Measurements from ENCODE around the gene MYO1G. TPM values are rescaled to one million over a fixed set of nuclear protein-coding genes. Genes with fewer than 3 reads are reported as not detected.

The MYO1G gene
- total and polyA plus RNA-seq, 2 donors, result 47.0 to 56.2 TPM

DNA sequence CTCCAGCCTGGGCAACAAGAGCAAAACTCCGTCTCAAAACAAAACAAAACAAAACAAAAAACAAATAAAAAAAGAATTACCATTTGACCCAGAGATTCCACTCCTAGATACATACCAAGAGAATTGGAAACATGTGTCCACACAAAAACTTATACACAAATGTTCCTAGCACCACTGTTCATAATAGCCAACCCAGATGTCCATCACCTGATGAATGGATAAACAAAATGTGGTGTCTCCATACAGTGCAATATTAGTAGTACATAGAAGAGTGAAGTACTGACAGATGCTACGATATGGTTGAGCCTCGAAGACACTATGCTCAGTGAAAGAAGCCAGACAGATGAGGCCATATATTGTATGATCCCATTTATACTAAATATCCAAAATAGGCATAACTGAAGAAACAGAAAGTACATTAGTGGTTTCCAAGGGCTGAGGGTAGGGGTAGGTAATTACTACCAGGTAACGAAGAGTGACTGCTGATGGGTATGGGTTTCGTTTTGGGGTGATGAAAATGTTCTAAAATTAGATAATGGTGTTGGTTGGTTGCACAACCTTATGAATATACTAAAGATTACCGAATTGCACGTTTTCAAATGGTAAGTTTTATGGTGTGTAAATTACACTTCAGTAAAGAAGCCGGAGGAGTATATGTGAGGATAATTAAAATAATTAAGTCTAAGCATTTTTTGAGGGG lies 20.0 kb downstream of the MYO1G start:
- Histone ChIP-seq H3K27me3 (ENCODE audit: control insufficient read depth in 2 of 2, insufficient read depth in 1 of 2, low read length in 1 of 2) (peaks cover 0 to 3% of the 10 kb centered on the region in 2 donors), H3K27ac (ENCODE audit: low read depth in 1 of 2, low read length in 1 of 2) (no peak overlapping the region), H3K36me3 (ENCODE audit: control insufficient read depth in 2 of 2, insufficient read depth in 2 of 2, low read length in 1 of 2) (peaks cover 10 to 20% of the 10 kb centered on the region in 2 donors), H3K4me1 (ENCODE audit: control insufficient read depth in 2 of 2, insufficient read depth in 2 of 2, low read length in 2 of 2) (peaks cover 0 to 4% of the 10 kb centered on the region in 2 donors), H3K9me3 (ENCODE audit: control insufficient read depth in 2 of 2, insufficient read depth in 1 of 2, low read length in 1 of 2) (no peaks in the 10 kb centered on the region), H3K4me3 (ENCODE audit: low read length in 2 of 2) (no peak overlapping the region)
- no peak for DNase-seq (ENCODE audit: low read depth in 6 of 9, low spot score in 9 of 9)
- 73% methylated on average over 8 of the region's 8 CpGs for WGBS

GRCh38 chr7:44956157-44956766 lies 22.6 kb downstream of the MYO1G start:
- Histone ChIP-seq H3K36me3 (ENCODE audit: control insufficient read depth in 2 of 2, insufficient read depth in 2 of 2, low read length in 1 of 2) (no peaks in the 10 kb centered on the region), H3K4me3 (ENCODE audit: low read length in 2 of 2) (no peak overlapping the region), H3K9me3 (ENCODE audit: control insufficient read depth in 2 of 2, insufficient read depth in 1 of 2, low read length in 1 of 2) (no peaks in the 10 kb centered on the region), H3K27ac (ENCODE audit: low read depth in 1 of 2, low read length in 1 of 2) (no peak overlapping the region), H3K27me3 (ENCODE audit: control insufficient read depth in 2 of 2, insufficient read depth in 1 of 2, low read length in 1 of 2) (no peaks in the 10 kb centered on the region), H3K4me1 (ENCODE audit: control insufficient read depth in 2 of 2, insufficient read depth in 2 of 2, low read length in 2 of 2) (peaks cover 0 to 4% of the 10 kb centered on the region in 2 donors)
- 96% methylated on average over 10 of the region's 10 CpGs for WGBS
- no peak for DNase-seq (ENCODE audit: low read depth in 6 of 9, low spot score in 9 of 9)

DNA sequence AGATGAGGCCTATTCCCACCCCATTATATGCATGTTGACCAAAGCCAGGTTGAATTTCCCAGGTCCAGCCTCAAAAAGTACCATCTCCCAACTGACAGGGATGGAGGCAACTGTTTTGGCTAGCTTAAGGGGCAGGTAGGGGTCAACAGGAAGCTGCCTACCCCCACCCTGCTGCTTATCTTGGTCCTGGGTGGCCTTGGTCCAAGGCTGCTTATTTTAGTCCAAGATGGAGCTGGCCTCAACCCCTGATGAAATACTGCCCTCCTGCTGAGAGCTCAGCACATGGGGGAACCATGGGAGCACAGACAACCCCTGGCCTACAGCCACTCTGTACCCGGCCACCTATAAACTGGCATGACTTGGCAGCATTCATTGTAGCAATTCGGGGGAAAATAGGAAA lies 23.1 kb downstream of the MYO1G start:
- no peaks in the 10 kb centered on the region for H3K27me3 ChIP-seq (ENCODE audit: control insufficient read depth in 2 of 2, insufficient read depth in 1 of 2, low read length in 1 of 2)
- no peaks in the 10 kb centered on the region for H3K9me3 ChIP-seq (ENCODE audit: control insufficient read depth in 2 of 2, insufficient read depth in 1 of 2, low read length in 1 of 2)
- no peak for DNase-seq (ENCODE audit: low read depth in 6 of 9, low spot score in 9 of 9)
- peaks cover 0 to 4% of the 10 kb centered on the region in 2 donors for H3K4me1 ChIP-seq (ENCODE audit: control insufficient read depth in 2 of 2, insufficient read depth in 2 of 2, low read length in 2 of 2)
- H3K4me3 ChIP-seq (ENCODE audit: low read length in 2 of 2), result no peak overlapping the region
- H3K36me3 ChIP-seq (ENCODE audit: control insufficient read depth in 2 of 2, insufficient read depth in 2 of 2, low read length in 1 of 2), result no peaks in the 10 kb centered on the region
- H3K27ac ChIP-seq (ENCODE audit: low read depth in 1 of 2, low read length in 1 of 2), result no peak overlapping the region
- 88% methylated on average over 2 of the region's 2 CpGs for WGBS

GRCh38 chr7:44953156-44953555 lies 25.7 kb downstream of the MYO1G start:
- no peak overlapping the region for H3K4me3 ChIP-seq (ENCODE audit: low read length in 2 of 2)
- no peaks in the 10 kb centered on the region for H3K4me1 ChIP-seq (ENCODE audit: control insufficient read depth in 2 of 2, insufficient read depth in 2 of 2, low read length in 2 of 2)
- DNase-seq (ENCODE audit: low read depth in 6 of 9, low spot score in 9 of 9), result no peak
- H3K27me3 ChIP-seq (ENCODE audit: control insufficient read depth in 2 of 2, insufficient read depth in 1 of 2, low read length in 1 of 2), result no peaks in the 10 kb centered on the region
- WGBS, result 97% methylated on average over 2 of the region's 2 CpGs
- H3K9me3 ChIP-seq (ENCODE audit: control insufficient read depth in 2 of 2, insufficient read depth in 1 of 2, low read length in 1 of 2), result no peaks in the 10 kb centered on the region
- H3K36me3 ChIP-seq (ENCODE audit: control insufficient read depth in 2 of 2, insufficient read depth in 2 of 2, low read length in 1 of 2), result no peaks in the 10 kb centered on the region
- H3K27ac ChIP-seq (ENCODE audit: low read depth in 1 of 2, low read length in 1 of 2), result no peak overlapping the region

- 96% methylated on average over 2 of the region's 2 CpGs for WGBS
- H3K9me3 ChIP-seq (ENCODE audit: control insufficient read depth in 2 of 2, insufficient read depth in 1 of 2, low read length in 1 of 2), result no peaks in the 10 kb centered on the region
- no peak for DNase-seq (ENCODE audit: low read depth in 6 of 9, low spot score in 9 of 9)
- H3K4me3 ChIP-seq (ENCODE audit: low read length in 2 of 2), result no peak overlapping the region
- no peaks in the 10 kb centered on the region for H3K27me3 ChIP-seq (ENCODE audit: control insufficient read depth in 2 of 2, insufficient read depth in 1 of 2, low read length in 1 of 2)
- H3K27ac ChIP-seq (ENCODE audit: low read depth in 1 of 2, low read length in 1 of 2), result no peak overlapping the region
- H3K36me3 ChIP-seq (ENCODE audit: control insufficient read depth in 2 of 2, insufficient read depth in 2 of 2, low read length in 1 of 2), result no peaks in the 10 kb centered on the region
- no peaks in the 10 kb centered on the region for H3K4me1 ChIP-seq (ENCODE audit: control insufficient read depth in 2 of 2, insufficient read depth in 2 of 2, low read length in 2 of 2)
These were observed 29.5 kb downstream of the MYO1G start for GRCh38 chr7:44949303-44949702.

GRCh38 chr7:44945479-44945878 lies 33.3 kb downstream of the MYO1G start:
- Histone ChIP-seq H3K36me3 (ENCODE audit: control insufficient read depth in 2 of 2, insufficient read depth in 2 of 2, low read length in 1 of 2) (no peaks in the 10 kb centered on the region), H3K4me1 (ENCODE audit: control insufficient read depth in 2 of 2, insufficient read depth in 2 of 2, low read length in 2 of 2) (no peaks in the 10 kb centered on the region), H3K27me3 (ENCODE audit: control insufficient read depth in 2 of 2, insufficient read depth in 1 of 2, low read length in 1 of 2) (no peaks in the 10 kb centered on the region), H3K27ac (ENCODE audit: low read depth in 1 of 2, low read length in 1 of 2) (no peak overlapping the region), H3K9me3 (ENCODE audit: control insufficient read depth in 2 of 2, insufficient read depth in 1 of 2, low read length in 1 of 2) (no peaks in the 10 kb centered on the region), H3K4me3 (ENCODE audit: low read length in 2 of 2) (no peak overlapping the region)
- DNase-seq (ENCODE audit: low read depth in 6 of 9, low spot score in 9 of 9), result no peak
- 95% methylated on average over 1 of the region's 1 CpG for WGBS

GRCh38 chr7:44944821-44945220 lies 34.0 kb downstream of the MYO1G start:
- DNase-seq (ENCODE audit: low read depth in 6 of 9, low spot score in 9 of 9), result no peak
- Histone ChIP-seq H3K36me3 (ENCODE audit: control insufficient read depth in 2 of 2, insufficient read depth in 2 of 2, low read length in 1 of 2) (no peaks in the 10 kb centered on the region), H3K4me1 (ENCODE audit: control insufficient read depth in 2 of 2, insufficient read depth in 2 of 2, low read length in 2 of 2) (no peaks in the 10 kb centered on the region), H3K27me3 (ENCODE audit: control insufficient read depth in 2 of 2, insufficient read depth in 1 of 2, low read length in 1 of 2) (peaks cover 0 to under 1% of the 10 kb centered on the region in 2 donors), H3K27ac (ENCODE audit: low read depth in 1 of 2, low read length in 1 of 2) (no peak overlapping the region), H3K9me3 (ENCODE audit: control insufficient read depth in 2 of 2, insufficient read depth in 1 of 2, low read length in 1 of 2) (no peaks in the 10 kb centered on the region), H3K4me3 (ENCODE audit: low read length in 2 of 2) (no peak overlapping the region)
- 93% methylated on average over 7 of the region's 7 CpGs for WGBS

- Histone ChIP-seq H3K4me3 (ENCODE audit: low read length in 2 of 2) (no peak overlapping the region), H3K36me3 (ENCODE audit: control insufficient read depth in 2 of 2, insufficient read depth in 2 of 2, low read length in 1 of 2) (no peaks in the 10 kb centered on the region), H3K27me3 (ENCODE audit: control insufficient read depth in 2 of 2, insufficient read depth in 1 of 2, low read length in 1 of 2) (peaks cover 0 to 2% of the 10 kb centered on the region in 2 donors), H3K27ac (ENCODE audit: low read depth in 1 of 2, low read length in 1 of 2) (no peak overlapping the region), H3K9me3 (ENCODE audit: control insufficient read depth in 2 of 2, insufficient read depth in 1 of 2, low read length in 1 of 2) (no peaks in the 10 kb centered on the region), H3K4me1 (ENCODE audit: control insufficient read depth in 2 of 2, insufficient read depth in 2 of 2, low read length in 2 of 2) (no peaks in the 10 kb centered on the region)
- DNase-seq (ENCODE audit: low read depth in 6 of 9, low spot score in 9 of 9), result no peak
These were observed 35.2 kb downstream of the MYO1G start for GRCh38 chr7:44943631-44944030.

GRCh38 chr7:44937426-44937825 lies 41.4 kb downstream of the MYO1G start:
- peaks cover 0 to 11% of the 10 kb centered on the region in 2 donors for H3K27me3 ChIP-seq (ENCODE audit: control insufficient read depth in 2 of 2, insufficient read depth in 1 of 2, low read length in 1 of 2)
- WGBS, result 72% methylated on average over 5 of the region's 5 CpGs
- DNase-seq (ENCODE audit: low read depth in 6 of 9, low spot score in 9 of 9), result no peak
- H3K36me3 ChIP-seq (ENCODE audit: control insufficient read depth in 2 of 2, insufficient read depth in 2 of 2, low read length in 1 of 2), result no peaks in the 10 kb centered on the region
- no peaks in the 10 kb centered on the region for H3K9me3 ChIP-seq (ENCODE audit: control insufficient read depth in 2 of 2, insufficient read depth in 1 of 2, low read length in 1 of 2)
- H3K27ac ChIP-seq (ENCODE audit: low read depth in 1 of 2, low read length in 1 of 2), result no peak overlapping the region
- H3K4me3 ChIP-seq (ENCODE audit: low read length in 2 of 2), result no peak overlapping the region
- H3K4me1 ChIP-seq (ENCODE audit: control insufficient read depth in 2 of 2, insufficient read depth in 2 of 2, low read length in 2 of 2), result no peaks in the 10 kb centered on the region
